Gastroesophageal sphincter (tissue), 4 donors: ENCODE results near the gene GALNTL6. TPM values are rescaled to one million over a fixed set of nuclear protein-coding genes. Genes with fewer than 3 reads are reported as not detected.

Source experiments
- ATAC-seq: fragments of 150-250 bp; one replicate; pipeline ENCODE4 v1.9.1; 2016; ENCODE audit warnings: mild to moderate bottlenecking, moderate library complexity
- H3K27ac ChIP-seq, 4 donors: fragments of 200-600 bp; sonication (generic) in 3 of 4; 1 replicate in 3 of 4; 2 replicates in 1 of 4; pipeline ENCODE4 v1.5.1; 2016 to 2019
- H3K27me3 ChIP-seq: fragments of 200-600 bp; sonication (generic); one replicate; pipeline ENCODE4 v1.5.1; 2019
- H3K36me3 ChIP-seq, 2 donors: fragments of 200-600 bp; sonication (generic); one replicate each; pipeline ENCODE4 v1.5.1; 2019; ENCODE audit warnings: control low read depth in 1 of 2
- H3K4me1 ChIP-seq, 3 donors: fragments of 200-600 bp; sonication (generic); 1 replicate in 2 of 3; 2 replicates in 1 of 3; pipeline ENCODE4 v1.5.1; 2016 to 2019; ENCODE audit warnings: control low read depth in 2 of 3
- H3K4me3 ChIP-seq, 2 donors: fragments of 200-600 bp; sonication (generic); one replicate each; pipeline ENCODE4 v1.5.1; 2019; ENCODE audit warnings: mild to moderate bottlenecking in 1 of 2, moderate library complexity in 1 of 2
- H3K9me3 ChIP-seq, 3 donors: fragments of 200-600 bp; sonication (generic); one replicate each; pipeline ENCODE4 v1.5.1; 2017 to 2019; ENCODE audit warnings: control low read depth in 2 of 3
- EP300 ChIP-seq: sonication (generic); formaldehyde crosslinking; IDR thresholded peaks from one replicate; pipeline ENCODE4 v1.6.1; 2017; ENCODE audit warnings: antibody characterized with exemption, mild to moderate bottlenecking
- POLR2A ChIP-seq, 2 donors: fragments of 450-650 bp; IDR thresholded peaks; one replicate each; pipeline ENCODE4 v1.6.1; 2017; ENCODE audit warnings: antibody characterized with exemption in 2 of 2, mild to moderate bottlenecking in 2 of 2, moderate library complexity in 1 of 2
- POLR2AphosphoS5 ChIP-seq: sonication (generic); formaldehyde crosslinking; IDR thresholded peaks from one replicate; pipeline ENCODE4 v1.6.1; 2017; ENCODE audit warnings: antibody characterized with exemption
- WGBS, 2 donors: methylation state at CpG; one replicate each; pipeline ENCODE4 v1.1.5; 2018; ENCODE audit warnings: low coverage in 1 of 2; 5-methylcytosine and 5-hydroxymethylcytosine counted together
- total RNA-seq, 4 donors: library from RNA; depleted of rRNA; stranded (reverse); fragments of >200 nt; gene quantifications; one replicate each; pipeline ENCODE4 v1.1.0, GENCODE V29; 2016
- TF ChIP-seq, protein P1 (sequence below), 4 experiments: fragments of 200-600 bp in 2 of 4; fragments of 450-650 bp in 2 of 4; sonication (generic) in 1 of 4; IDR thresholded peaks; one replicate each; pipeline ENCODE4 v1.5.1; 2017 to 2019; ENCODE audit warnings: antibody characterized with exemption in 4 of 4, mild to moderate bottlenecking in 2 of 4, moderate library complexity in 2 of 4

GALNTL6 gene
- total RNA-seq, 4 donors from 2014 or later: not detected

DNA sequence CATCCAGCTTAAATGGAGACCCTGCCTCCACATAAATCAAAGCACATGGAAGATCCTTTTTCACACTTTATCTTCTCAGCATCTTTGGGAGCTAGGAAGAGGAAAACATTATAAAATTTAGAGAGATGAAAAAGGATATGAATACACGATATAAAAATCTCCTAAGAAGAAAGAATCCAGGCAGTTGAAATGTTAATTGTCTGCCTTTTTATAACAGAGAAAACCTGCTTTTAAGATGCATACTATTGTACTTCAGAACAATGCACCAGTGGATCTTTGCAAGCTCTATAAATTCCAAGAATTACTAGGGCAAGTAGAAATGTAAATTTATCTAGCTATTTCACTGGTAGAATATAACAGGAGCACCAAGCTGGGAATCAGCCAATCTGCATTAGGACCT is 1055.1 kb downstream of the GALNTL6 start:
- Histone ChIP-seq H3K27ac (no peak overlapping the region), H3K4me1 (no peaks in the 10 kb centered on the region), H3K27me3 (no peaks in the 10 kb centered on the region), H3K4me3 (no peak overlapping the region), H3K36me3 (no peaks in the 10 kb centered on the region), H3K9me3 (no peaks in the 10 kb centered on the region)
- TF ChIP-seq EP300 (no peak), POLR2A (IDR thresholded peaks at IDR 0.05) (no peak)
- ATAC-seq: no peak
- WGBS, 2 donors: 50 to 75% methylated on average over 1 of the region's 1 CpG

DNA sequence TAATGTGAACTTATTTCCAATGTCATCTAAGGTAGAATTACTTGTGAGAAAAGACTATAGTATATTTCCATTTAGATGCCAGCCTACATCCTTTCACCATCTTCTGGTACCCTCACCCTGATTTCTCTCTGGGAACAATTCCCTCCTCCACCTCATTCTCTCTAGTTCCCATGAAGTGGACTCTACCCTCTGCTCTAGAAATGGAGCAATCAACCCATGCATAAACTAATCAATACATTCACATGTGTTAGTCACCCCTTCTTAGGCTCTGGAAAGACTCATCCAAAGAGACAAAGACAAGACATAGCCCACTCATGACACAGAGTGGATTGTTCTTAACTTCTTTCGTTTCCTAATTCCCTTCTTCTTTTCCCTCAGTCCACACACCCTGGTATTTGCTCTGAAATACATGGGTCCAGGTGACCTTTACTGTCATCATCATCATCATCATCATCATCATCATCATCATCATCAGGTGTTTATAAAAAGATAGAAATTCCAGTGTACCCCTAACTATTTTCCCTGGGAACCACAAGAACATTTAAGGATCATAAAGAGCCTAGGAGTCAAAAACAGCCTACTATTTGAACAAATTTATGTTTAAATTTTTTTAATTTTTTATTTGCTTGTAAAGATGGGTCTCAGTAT is 1056.5 kb downstream of the GALNTL6 start:
- no peak overlapping the region for H3K4me3 ChIP-seq
- no peak overlapping the region for H3K27ac ChIP-seq
- WGBS, 2 donors: 80 to 89% methylated on average over 1 of the region's 1 CpG
- no peaks in the 10 kb centered on the region for H3K27me3 ChIP-seq
- H3K4me1 ChIP-seq: no peaks in the 10 kb centered on the region
- no peak for TF ChIP-seq POLR2A (IDR thresholded peaks at IDR 0.05)
- no peak for TF ChIP-seq EP300
- TF ChIP-seq, protein P1, sequence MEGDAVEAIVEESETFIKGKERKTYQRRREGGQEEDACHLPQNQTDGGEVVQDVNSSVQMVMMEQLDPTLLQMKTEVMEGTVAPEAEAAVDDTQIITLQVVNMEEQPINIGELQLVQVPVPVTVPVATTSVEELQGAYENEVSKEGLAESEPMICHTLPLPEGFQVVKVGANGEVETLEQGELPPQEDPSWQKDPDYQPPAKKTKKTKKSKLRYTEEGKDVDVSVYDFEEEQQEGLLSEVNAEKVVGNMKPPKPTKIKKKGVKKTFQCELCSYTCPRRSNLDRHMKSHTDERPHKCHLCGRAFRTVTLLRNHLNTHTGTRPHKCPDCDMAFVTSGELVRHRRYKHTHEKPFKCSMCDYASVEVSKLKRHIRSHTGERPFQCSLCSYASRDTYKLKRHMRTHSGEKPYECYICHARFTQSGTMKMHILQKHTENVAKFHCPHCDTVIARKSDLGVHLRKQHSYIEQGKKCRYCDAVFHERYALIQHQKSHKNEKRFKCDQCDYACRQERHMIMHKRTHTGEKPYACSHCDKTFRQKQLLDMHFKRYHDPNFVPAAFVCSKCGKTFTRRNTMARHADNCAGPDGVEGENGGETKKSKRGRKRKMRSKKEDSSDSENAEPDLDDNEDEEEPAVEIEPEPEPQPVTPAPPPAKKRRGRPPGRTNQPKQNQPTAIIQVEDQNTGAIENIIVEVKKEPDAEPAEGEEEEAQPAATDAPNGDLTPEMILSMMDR (IDR thresholded peaks at IDR 0.05): no peak
- no peak for TF ChIP-seq POLR2AphosphoS5
- no peaks in the 10 kb centered on the region for H3K9me3 ChIP-seq
- no peaks in the 10 kb centered on the region for H3K36me3 ChIP-seq
- no peak for ATAC-seq

DNA sequence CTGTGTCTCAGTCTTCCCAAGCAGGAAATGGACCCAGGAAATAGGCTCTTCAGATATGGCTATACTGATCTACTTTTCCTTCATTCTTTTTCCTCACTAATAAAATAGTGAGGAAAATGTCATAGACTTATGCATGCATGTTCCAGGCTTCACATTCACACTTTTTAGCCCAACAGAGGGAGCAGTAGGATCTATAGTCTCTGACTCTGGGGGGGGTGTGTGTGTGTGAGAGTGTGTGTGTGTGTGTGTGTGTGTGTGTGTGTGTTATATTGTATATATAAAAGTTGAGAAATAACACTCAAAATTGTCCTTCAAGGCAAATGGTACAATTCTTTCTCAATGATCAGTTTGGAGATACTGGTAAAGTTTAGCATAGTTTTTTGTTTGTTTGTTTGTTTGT is 1058.2 kb downstream of the GALNTL6 start:
- Histone ChIP-seq H3K36me3 (no peaks in the 10 kb centered on the region), H3K4me3 (no peak overlapping the region), H3K27me3 (no peaks in the 10 kb centered on the region), H3K9me3 (no peaks in the 10 kb centered on the region), H3K4me1 (no peaks in the 10 kb centered on the region), H3K27ac (no peak overlapping the region)
- ATAC-seq: no peak
- TF ChIP-seq, protein P1 (IDR thresholded peaks at IDR 0.05): no peak
- TF ChIP-seq EP300 (no peak), POLR2AphosphoS5 (no peak), POLR2A (IDR thresholded peaks at IDR 0.05) (no peak)

DNA sequence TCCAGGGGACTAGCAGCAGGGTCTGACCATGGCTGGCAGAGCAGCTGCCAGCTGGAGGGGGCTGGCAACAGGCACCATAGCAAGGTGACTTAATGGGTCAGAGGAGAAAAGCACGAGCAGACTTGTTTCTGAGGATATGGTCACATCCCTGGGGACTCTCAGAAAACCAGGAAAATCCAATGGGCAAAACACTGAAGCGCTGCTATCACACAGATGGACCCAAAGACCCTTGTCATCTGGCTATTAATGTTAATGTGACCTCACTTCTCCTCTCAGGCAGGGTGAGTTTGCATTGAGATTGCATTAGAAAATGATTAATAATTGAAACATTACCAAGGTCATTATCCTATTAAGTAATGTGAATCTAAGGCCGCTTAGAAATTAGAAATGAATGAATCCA is 1061.7 kb downstream of the GALNTL6 start:
- H3K4me3 ChIP-seq: no peak overlapping the region
- H3K27ac ChIP-seq: no peak overlapping the region
- H3K36me3 ChIP-seq: no peaks in the 10 kb centered on the region
- H3K9me3 ChIP-seq: no peaks in the 10 kb centered on the region
- WGBS, 2 donors: 86 to 92% methylated on average over 2 to 3 of the region's 3 CpGs
- ATAC-seq: no peak
- no peaks in the 10 kb centered on the region for H3K27me3 ChIP-seq
- TF ChIP-seq POLR2A (IDR thresholded peaks at IDR 0.05): no peak
- TF ChIP-seq EP300: no peak
- TF ChIP-seq, protein P1 (IDR thresholded peaks at IDR 0.05): no peak
- H3K4me1 ChIP-seq: no peaks in the 10 kb centered on the region

DNA sequence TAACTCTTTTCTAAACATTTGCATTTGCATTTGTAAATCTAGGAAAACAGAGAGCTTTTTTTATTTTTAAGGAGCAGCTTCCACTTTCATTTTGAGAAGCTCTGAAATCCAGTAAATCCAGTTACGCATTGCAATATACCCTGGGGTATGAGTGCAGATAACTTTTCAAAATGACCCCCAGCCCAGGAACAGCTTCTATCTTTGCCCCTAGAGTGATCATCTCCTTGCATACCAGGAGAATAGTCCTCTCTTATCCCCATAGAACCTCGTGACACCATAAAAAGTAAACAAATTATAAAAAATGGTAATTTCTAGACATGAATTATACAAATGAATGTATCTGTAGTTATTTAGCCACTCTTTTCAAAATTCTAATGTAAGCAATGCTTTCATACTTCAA is 1063.2 kb downstream of the GALNTL6 start:
- ATAC-seq: no peak
- no peaks in the 10 kb centered on the region for H3K36me3 ChIP-seq

More for the DNA sequence above, 1063.2 kb downstream of the GALNTL6 start:
- TF ChIP-seq, protein P1 (IDR thresholded peaks at IDR 0.05): no peak
- TF ChIP-seq POLR2A (IDR thresholded peaks at IDR 0.05): no peak
- TF ChIP-seq EP300: no peak
- no peak for TF ChIP-seq POLR2AphosphoS5
- Histone ChIP-seq H3K27me3 (no peaks in the 10 kb centered on the region), H3K9me3 (no peaks in the 10 kb centered on the region), H3K27ac (no peak overlapping the region), H3K4me1 (no peaks in the 10 kb centered on the region), H3K4me3 (no peak overlapping the region)
- 34 to 70% methylated on average over 1 to 2 of the region's 2 CpGs for WGBS, 2 donors
